GM12874 (cell line): ENCODE data around the gene TTC33.

Source experiments
- TF ChIP-seq, protein P1 (sequence below): IDR thresholded peaks from 2 replicates; pipeline ENCODE4 v1.5.1; 2011; ENCODE audit warnings: low read depth, mild to moderate bottlenecking, control low read depth, low read length, moderate library complexity; ENCODE audit not compliant: insufficient read depth

TTC33 gene

DNA sequence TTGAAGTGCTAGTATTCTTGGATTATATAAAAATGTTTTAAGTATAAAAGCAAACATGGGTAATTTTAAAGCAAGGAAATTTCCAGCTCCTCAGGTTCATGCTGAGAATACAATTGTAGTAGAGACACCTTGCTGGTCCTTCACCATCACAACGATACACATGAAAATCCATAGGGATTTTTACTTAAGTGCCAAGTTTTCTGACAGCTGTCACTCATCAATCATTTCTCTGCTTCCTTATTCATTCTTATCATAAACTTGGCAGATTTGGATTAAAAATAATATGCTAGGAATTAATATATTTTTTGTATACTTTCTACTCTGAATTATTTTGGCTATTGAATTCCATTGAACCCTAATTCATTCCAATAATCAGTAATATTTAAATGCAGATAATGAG lies 244.0 kb downstream of the TTC33 start:
- TF ChIP-seq, protein P1, sequence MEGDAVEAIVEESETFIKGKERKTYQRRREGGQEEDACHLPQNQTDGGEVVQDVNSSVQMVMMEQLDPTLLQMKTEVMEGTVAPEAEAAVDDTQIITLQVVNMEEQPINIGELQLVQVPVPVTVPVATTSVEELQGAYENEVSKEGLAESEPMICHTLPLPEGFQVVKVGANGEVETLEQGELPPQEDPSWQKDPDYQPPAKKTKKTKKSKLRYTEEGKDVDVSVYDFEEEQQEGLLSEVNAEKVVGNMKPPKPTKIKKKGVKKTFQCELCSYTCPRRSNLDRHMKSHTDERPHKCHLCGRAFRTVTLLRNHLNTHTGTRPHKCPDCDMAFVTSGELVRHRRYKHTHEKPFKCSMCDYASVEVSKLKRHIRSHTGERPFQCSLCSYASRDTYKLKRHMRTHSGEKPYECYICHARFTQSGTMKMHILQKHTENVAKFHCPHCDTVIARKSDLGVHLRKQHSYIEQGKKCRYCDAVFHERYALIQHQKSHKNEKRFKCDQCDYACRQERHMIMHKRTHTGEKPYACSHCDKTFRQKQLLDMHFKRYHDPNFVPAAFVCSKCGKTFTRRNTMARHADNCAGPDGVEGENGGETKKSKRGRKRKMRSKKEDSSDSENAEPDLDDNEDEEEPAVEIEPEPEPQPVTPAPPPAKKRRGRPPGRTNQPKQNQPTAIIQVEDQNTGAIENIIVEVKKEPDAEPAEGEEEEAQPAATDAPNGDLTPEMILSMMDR, result no peak

DNA sequence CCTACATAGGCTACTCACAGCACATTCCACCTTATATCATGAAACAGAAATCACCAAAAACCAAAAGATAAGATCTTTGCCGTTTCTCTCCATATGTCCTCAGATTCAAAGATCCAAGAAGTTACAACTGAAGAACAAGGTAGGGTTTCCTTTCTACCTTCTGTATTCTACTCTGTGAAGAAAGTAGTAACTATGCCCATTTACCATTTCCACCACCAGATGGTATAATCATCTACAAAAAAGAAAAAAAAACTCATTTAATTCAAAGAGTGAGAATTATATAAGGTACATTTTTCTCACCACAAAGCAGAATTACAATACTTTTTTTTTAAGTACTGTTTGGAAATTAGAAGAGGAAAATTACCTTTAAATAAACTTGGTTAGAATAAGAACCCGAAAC lies 248.7 kb downstream of the TTC33 start:
- TF ChIP-seq, protein P1, result no peak

DNA sequence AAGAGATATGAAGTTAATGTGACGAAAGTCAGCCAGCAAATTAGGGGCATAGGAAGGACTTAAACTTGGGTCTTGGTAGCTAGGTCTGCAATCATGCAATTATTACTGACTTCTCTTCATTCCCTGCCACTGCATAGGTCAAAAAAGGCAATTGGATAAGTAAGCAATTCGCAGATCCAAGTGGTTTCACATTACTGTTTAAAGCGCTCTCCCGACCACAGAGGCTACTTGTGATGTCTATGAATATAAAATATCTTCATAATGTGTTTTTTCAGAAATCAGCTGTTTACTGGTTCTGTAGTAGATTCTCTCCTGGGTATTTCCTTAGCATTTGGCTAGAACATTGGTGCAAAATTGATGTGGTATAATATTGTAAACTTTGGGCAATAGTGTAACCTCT lies 250.7 kb downstream of the TTC33 start:
- TF ChIP-seq, protein P1, result no peak

DNA sequence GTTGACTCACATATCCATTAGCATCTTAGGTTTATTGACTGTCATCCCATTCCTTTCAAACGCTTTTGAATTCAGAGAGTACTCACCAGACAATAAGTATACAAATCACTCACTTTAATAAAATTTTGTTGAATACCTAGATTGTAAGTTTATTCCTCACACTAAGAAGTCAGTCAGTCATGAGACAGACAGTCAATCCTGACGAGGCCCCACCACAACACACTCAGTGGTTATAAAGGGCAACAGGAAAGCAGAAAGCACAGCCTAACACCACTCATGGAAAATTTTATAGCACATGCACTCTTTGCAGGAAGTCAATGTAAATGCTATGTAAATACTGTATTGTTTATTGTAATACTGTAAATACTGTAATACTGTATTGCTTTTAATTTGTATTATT lies 252.3 kb downstream of the TTC33 start:
- TF ChIP-seq, protein P1, result no peak

DNA sequence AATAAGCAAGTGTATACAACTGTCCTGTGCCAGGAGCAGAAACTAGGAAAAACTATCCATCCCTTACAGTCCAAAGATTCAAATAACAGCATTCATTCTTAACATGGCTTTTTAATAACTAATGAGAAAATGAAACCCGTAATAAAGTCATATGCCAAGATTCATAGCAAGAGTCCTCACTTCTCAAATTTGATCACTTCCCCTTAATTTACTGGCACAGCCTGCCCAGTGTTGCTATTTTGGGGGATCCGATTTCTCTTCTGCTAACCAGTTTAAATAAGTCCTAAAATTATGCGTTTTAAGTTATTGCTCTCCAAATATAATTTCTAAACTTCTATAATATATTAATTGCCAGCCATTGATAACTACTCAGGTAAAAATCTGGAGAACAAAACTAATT lies 253.0 kb downstream of the TTC33 start:
- TF ChIP-seq, protein P1, result no peak

DNA sequence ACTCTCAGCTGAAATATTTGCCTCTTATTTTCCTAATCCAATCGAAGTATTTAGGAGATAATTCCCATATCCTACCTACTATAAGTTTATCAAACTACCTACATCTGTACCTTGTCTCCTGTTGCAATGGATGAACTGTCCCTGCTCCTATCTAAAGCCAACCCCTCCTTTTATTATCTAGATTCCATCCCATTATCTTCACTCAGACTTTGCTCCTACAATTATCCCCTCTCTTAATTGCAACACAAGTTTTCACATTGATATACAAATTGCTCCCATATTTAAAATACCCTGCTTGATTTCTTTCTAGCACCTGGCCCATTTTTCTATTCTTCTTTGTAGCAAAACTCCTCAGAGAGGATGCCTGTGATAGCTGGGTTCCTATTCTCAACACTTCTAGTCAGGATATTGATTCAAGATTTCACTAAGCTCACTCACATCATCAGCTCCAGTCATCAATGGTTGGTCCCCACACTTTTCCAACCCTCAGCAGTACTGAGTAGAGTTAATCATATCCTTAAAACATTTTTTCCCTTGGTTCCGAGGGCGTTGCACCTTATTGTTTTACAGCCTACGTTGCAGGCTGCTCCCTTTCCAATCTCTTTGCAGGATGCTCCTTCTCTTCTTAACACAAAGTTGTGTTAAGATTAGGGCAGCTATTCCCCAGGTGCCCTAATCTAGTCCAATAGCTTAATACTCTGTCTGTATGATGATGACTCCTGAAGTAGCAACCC lies 253.9 kb downstream of the TTC33 start:
- TF ChIP-seq, protein P1, result no peak

DNA sequence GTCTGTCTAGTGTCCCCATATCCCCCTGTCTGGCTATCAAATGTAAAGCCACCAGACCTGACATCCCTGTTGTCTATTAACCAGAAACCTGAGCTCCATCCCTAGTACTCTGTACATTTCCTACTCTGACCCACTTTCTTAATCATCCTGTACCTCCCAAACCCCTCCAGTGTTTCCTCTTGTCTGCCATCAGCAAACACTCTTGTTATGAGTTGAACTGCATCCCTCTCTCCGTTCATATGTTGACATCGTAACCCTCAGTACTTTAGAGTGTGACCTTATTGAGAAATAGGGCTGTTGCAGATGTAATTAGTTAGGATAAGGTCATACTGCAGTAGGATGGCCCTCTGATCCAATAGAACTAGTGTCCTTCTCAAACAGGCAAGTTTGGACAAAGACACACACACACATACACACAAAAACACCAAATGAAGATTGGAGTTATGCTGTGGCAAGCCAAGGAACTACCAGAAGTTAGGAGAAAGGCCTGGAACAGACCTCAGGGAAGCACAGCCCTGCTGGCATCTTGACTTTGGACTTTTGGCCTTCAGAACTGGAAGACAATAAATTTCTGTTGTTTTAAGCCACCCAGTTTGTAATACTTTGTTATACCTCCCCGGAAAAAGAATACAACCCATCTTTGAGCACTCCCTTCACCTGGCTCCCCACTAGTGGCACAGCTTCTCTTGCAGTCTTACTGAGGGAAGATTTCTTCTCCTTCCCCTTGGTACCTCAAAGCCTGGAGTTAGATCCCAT lies 256.1 kb downstream of the TTC33 start:
- TF ChIP-seq, protein P1, result no peak
